Measurements from ENCODE around the gene ZNF547.
A peak's percentile ranks its signal among the peaks of the same experiment; 100 is the strongest.

The ZNF547 gene

GRCh38 chr19:57376151-57376550 is 12.8 kb downstream of the ZNF547 start:
- no peak for DNase-seq

GRCh38 chr19:57377498-57378146 is 14.3 kb downstream of the ZNF547 start:
- no peak for DNase-seq

GRCh38 chr19:57380923-57381322 is 17.6 kb downstream of the ZNF547 start:
- no peak for DNase-seq

- DNase-seq = no peak
These were observed 19.6 kb downstream of the ZNF547 start for GRCh38 chr19:57382806-57383488.

GRCh38 chr19:57389194-57389729 is 25.9 kb downstream of the ZNF547 start:
- no peak for DNase-seq

- DNase-seq = peak; percentile 97
These were observed 26.6 kb downstream of the ZNF547 start, which contains the start of gene ZNF548 for GRCh38 chr19:57389730-57390598. Gene ZNF548 (plus strand): TSS chr19:57389854. CDS start chr19:57390100, 246 bp downstream.

GRCh38 chr19:57395710-57396109 is 32.4 kb downstream of the ZNF547 start:
- DNase-seq = no peak

- DNase-seq = no peak
These were observed 35.5 kb downstream of the ZNF547 start for GRCh38 chr19:57398868-57399267.

- no peak for DNase-seq
These were observed 40.6 kb downstream of the ZNF547 start for GRCh38 chr19:57403737-57404563.

- DNase-seq = no peak
These were observed 43.3 kb downstream of the ZNF547 start for GRCh38 chr19:57406516-57407123.

- DNase-seq = peak; percentile 72
These were observed 47.7 kb downstream of the ZNF547 start, which contains the start of gene ZNF17 for GRCh38 chr19:57410877-57411671. Gene ZNF17 (plus strand): TSS chr19:57411161. CDS start chr19:57413616, 2,455 bp downstream.

- no peak for DNase-seq
These were observed 56.1 kb downstream of the ZNF547 start for GRCh38 chr19:57419439-57419838.

GRCh38 chr19:57421037-57421436 is 57.7 kb downstream of the ZNF547 start:
- DNase-seq = no peak

Measured in NCI-H1436 treated with DMSO at 0.1 percent for 48 hours (cell line).